Endothelial cell of umbilical vein (primary cell): Measurements from ENCODE around the gene FKBP2.

Experiments
- EZH2 ChIP-seq: IDR thresholded peaks from 2 replicates; pipeline ENCODE4 v1.6.1; 2012; ENCODE audit warnings: borderline replicate concordance, low read depth, mild to moderate bottlenecking, moderate library complexity, low read length, inconsistent platforms; ENCODE audit not compliant: severe bottlenecking
- JUN ChIP-seq: IDR thresholded peaks from 2 replicates; pipeline ENCODE4 v1.6.1; 2011; ENCODE audit warnings: borderline replicate concordance, low read depth; ENCODE audit not compliant: insufficient read length, insufficient read depth
- TF ChIP-seq, protein P1 (sequence below): IDR thresholded peaks from 2 replicates; pipeline ENCODE4 v1.6.1; 2011; ENCODE audit not compliant: insufficient read depth, insufficient read length
- TF ChIP-seq, protein P2 (sequence below), 2 donors: IDR thresholded peaks; 1 replicate in 1 of 2; 2 replicates in 1 of 2; pipeline ENCODE4 v1.5.1; 2011; ENCODE audit warnings: low read length in 2 of 2, mild to moderate bottlenecking in 2 of 2, moderate library complexity in 2 of 2, control low read depth in 1 of 2, inconsistent platforms in 1 of 2, low read depth in 1 of 2; ENCODE audit not compliant: insufficient read depth in 1 of 2; ENCODE audit errors: extremely low read depth in 1 of 2

DNA sequence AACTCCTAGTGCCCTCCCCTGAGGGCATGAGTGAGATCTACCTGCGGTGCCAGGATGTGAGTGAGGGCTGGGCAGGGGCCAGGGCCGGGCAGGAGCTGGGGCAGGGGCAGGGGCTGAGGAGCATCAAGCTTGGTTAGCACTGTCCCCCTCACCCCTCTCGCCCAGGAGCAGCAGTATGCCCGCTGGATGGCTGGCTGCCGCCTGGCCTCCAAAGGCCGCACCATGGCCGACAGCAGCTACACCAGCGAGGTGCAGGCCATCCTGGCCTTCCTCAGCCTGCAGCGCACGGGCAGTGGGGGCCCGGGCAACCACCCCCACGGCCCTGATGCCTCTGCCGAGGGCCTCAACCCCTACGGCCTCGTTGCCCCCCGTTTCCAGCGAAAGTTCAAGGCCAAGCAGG is 20.6 kb upstream of the FKBP2 start:
- no peak for TF ChIP-seq EZH2
- TF ChIP-seq JUN, result no peak
- TF ChIP-seq, protein P1, sequence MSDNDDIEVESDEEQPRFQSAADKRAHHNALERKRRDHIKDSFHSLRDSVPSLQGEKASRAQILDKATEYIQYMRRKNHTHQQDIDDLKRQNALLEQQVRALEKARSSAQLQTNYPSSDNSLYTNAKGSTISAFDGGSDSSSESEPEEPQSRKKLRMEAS, result no peak
- TF ChIP-seq, protein P2, sequence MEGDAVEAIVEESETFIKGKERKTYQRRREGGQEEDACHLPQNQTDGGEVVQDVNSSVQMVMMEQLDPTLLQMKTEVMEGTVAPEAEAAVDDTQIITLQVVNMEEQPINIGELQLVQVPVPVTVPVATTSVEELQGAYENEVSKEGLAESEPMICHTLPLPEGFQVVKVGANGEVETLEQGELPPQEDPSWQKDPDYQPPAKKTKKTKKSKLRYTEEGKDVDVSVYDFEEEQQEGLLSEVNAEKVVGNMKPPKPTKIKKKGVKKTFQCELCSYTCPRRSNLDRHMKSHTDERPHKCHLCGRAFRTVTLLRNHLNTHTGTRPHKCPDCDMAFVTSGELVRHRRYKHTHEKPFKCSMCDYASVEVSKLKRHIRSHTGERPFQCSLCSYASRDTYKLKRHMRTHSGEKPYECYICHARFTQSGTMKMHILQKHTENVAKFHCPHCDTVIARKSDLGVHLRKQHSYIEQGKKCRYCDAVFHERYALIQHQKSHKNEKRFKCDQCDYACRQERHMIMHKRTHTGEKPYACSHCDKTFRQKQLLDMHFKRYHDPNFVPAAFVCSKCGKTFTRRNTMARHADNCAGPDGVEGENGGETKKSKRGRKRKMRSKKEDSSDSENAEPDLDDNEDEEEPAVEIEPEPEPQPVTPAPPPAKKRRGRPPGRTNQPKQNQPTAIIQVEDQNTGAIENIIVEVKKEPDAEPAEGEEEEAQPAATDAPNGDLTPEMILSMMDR (IDR thresholded peaks at IDR 0.05; ENCODE audit: extremely low read depth in 1 of 2, insufficient read depth in 1 of 2, low read depth in 1 of 2, low read length in 2 of 2), result no peak
